NCI-H1105 treated with DMSO at 0.1 percent for 48 hours (cell line): ENCODE measurements around the gene ADAM23.

Experiments used
- DNase-seq: peaks from one replicate; lab custom pipeline; 2025; lab: John Stamatoyannopoulos, UW

Gene ADAM23

GRCh38 chr2:206443735-206444527 lies 599 bp downstream of the ADAM23 start:
- DNase-seq = peak; percentile 34

GRCh38 chr2:206445948-206446347 lies 2.6 kb downstream of the ADAM23 start:
- no peak for DNase-seq

GRCh38 chr2:206452242-206452641 lies 8.9 kb downstream of the ADAM23 start:
- no peak for DNase-seq

- no peak for DNase-seq
Measured at GRCh38 chr2:206452750-206453149, 9.4 kb downstream of the ADAM23 start.

GRCh38 chr2:206456078-206456754 lies 12.9 kb downstream of the ADAM23 start:
- DNase-seq = peak; percentile 17

- no peak for DNase-seq
Measured at GRCh38 chr2:206457188-206457634, 13.9 kb downstream of the ADAM23 start.

- DNase-seq = no peak
Measured at GRCh38 chr2:206462240-206462854, 19.0 kb downstream of the ADAM23 start.

GRCh38 chr2:206463685-206464084 lies 20.4 kb downstream of the ADAM23 start:
- no peak for DNase-seq

- DNase-seq = no peak
Measured at GRCh38 chr2:206464597-206464996, 21.3 kb downstream of the ADAM23 start.

- no peak for DNase-seq
Measured at GRCh38 chr2:206471524-206472062, 28.3 kb downstream of the ADAM23 start.

GRCh38 chr2:206472094-206472493 lies 28.8 kb downstream of the ADAM23 start:
- DNase-seq = no peak

- DNase-seq = no peak
Measured at GRCh38 chr2:206474099-206474498, 30.8 kb downstream of the ADAM23 start.

GRCh38 chr2:206477296-206477695 lies 34.0 kb downstream of the ADAM23 start:
- DNase-seq = peak; percentile 98

- no peak for DNase-seq
Measured at GRCh38 chr2:206478340-206478739, 35.0 kb downstream of the ADAM23 start.

- no peak for DNase-seq
Measured at GRCh38 chr2:206480161-206480560, 36.8 kb downstream of the ADAM23 start.

GRCh38 chr2:206480620-206481019 lies 37.3 kb downstream of the ADAM23 start:
- DNase-seq = no peak

GRCh38 chr2:206481056-206481455 lies 37.7 kb downstream of the ADAM23 start:
- DNase-seq = no peak

- DNase-seq = no peak
Measured at GRCh38 chr2:206482123-206482522, 38.8 kb downstream of the ADAM23 start.

- no peak for DNase-seq
Measured at GRCh38 chr2:206482633-206483032, 39.3 kb downstream of the ADAM23 start.

GRCh38 chr2:206488053-206488452 lies 44.7 kb downstream of the ADAM23 start:
- no peak for DNase-seq

- no peak for DNase-seq
Measured at GRCh38 chr2:206488623-206489022, 45.3 kb downstream of the ADAM23 start.

GRCh38 chr2:206494061-206494460 lies 50.7 kb downstream of the ADAM23 start:
- DNase-seq = no peak

GRCh38 chr2:206502729-206503128 lies 59.4 kb downstream of the ADAM23 start:
- no peak for DNase-seq
